ENCODE data around the gene SENP3. TPM values are rescaled to one million over a fixed set of nuclear protein-coding genes. Genes with fewer than 3 reads are reported as not detected.

SENP3 gene
- total and polyA plus RNA-seq, 2 of the 4 experiments (the other 2 are of a cell fraction): 82.4 to 120 TPM

- no peaks in the 10 kb centered on the region for H3K4me1 ChIP-seq (ENCODE audit: control insufficient read depth, insufficient read depth, low read length)
- H3K9ac ChIP-seq (ENCODE audit: low read depth, low read length): no peak overlapping the region
- CTCF ChIA-PET: no interaction called here
- no peak overlapping the region for H4K91ac ChIP-seq (ENCODE audit: insufficient read depth, low read depth, low read length)
- H2AFZ ChIP-seq (replicated peaks; ENCODE audit: low read length, poor library complexity): no peak overlapping the region
- H3K9me3 ChIP-seq (ENCODE audit: control insufficient read depth, insufficient read depth, low read length): peaks cover 15% of the 10 kb centered on the region
- H2AK9ac ChIP-seq (replicated peaks; ENCODE audit: low read depth, low read length, poor library complexity): no peak overlapping the region
- DNase-seq (no peak), ATAC-seq (ENCODE audit: low read depth) (no peak)
- H2BK15ac ChIP-seq (ENCODE audit: low read depth, low read length): no peak overlapping the region
- H2BK5ac ChIP-seq (ENCODE audit: low read depth, low read length, poor library complexity, severe bottlenecking): no peak overlapping the region
- H3K23ac ChIP-seq (ENCODE audit: low read depth, low read length): no peak overlapping the region
- no peak overlapping the region for H2BK120ac ChIP-seq (ENCODE audit: low read depth, low read length)
- H2AK5ac ChIP-seq (ENCODE audit: low read depth, low read length): no peak overlapping the region
- no peak overlapping the region for H3K4ac ChIP-seq (ENCODE audit: low read depth, low read length)
- H3K36me3 ChIP-seq (ENCODE audit: control insufficient read depth, insufficient read depth, low read length): no peaks in the 10 kb centered on the region
- in situ Hi-C loops (cut with MboI; ENCODE audit: low sequenced_read_pairs) (loop anchor here (25.0 kb wide), 1 partner anchor 467 kb away; no protein-coding TSS in a partner anchor), intact Hi-C loops (cut with micrococcal nuclease) (no loop called here), dilution Hi-C loops (cut with HindIII; ENCODE audit: low sequenced_read_pairs, unreplicated experiment) (no loop called here)
- H3K27me3 ChIP-seq (ENCODE audit: control insufficient read depth, insufficient read depth, low read length): no peaks in the 10 kb centered on the region
- POLR2A ChIA-PET (ENCODE audit: unreplicated experiment): no interaction called here
- no peak overlapping the region for H3K27ac ChIP-seq (ENCODE audit: insufficient read depth, low read length)
- no peak overlapping the region for H3K18ac ChIP-seq (ENCODE audit: low read depth, low read length)
- H3K9me1 ChIP-seq (ENCODE audit: insufficient read depth, low read length): no peaks in the 10 kb centered on the region
- H3K4me3 ChIP-seq (ENCODE audit: insufficient read depth, low read depth, low read length): no peak overlapping the region
- H3K56ac ChIP-seq (ENCODE audit: extremely low read depth, insufficient read depth, low read length): no peak overlapping the region
- no peak overlapping the region for H2BK20ac ChIP-seq (ENCODE audit: low read depth, low read length)
- no peak overlapping the region for H4K8ac ChIP-seq (ENCODE audit: low read depth in 2 of 2, low read length in 2 of 2)
- H3K79me1 ChIP-seq (ENCODE audit: low read depth in 1 of 2, low read length in 2 of 2): no peaks in the 10 kb centered on the region
- H3K4me2 ChIP-seq (ENCODE audit: low read depth, low read length): no peak overlapping the region
- no peak overlapping the region for H3K14ac ChIP-seq (replicated peaks; ENCODE audit: low read depth, low read length)
- H4K20me1 ChIP-seq (ENCODE audit: insufficient read depth, low read length): no peaks in the 10 kb centered on the region
- TF ChIP-seq RAD21 (IDR thresholded peaks at IDR 0.05; ENCODE audit: low read length): no peak
- TF ChIP-seq RCOR1 (IDR thresholded peaks at IDR 0.05; ENCODE audit: insufficient replicate concordance, low read length): no peak
- H4K5ac ChIP-seq (ENCODE audit: low read depth, low read length): no peak overlapping the region
- no TSS peak for BruUV-seq (replicated peaks)
Measured at GRCh38 chr17:7528842-7529241, 32.9 kb upstream of the SENP3 start.

Data from IMR-90 (cell line).